Choroid plexus epithelial cell (primary cell): Measurements from ENCODE around the gene RPP14.

Experiments used
- DNase-seq: peaks from one replicate; pipeline ENCODE4 v3.0.0-alpha.2; 2010; ENCODE audit warnings: low read depth
- H3K4me3 ChIP-seq: 2 replicates; pipeline ENCODE4 v1.5.1; 2011; ENCODE audit warnings: low read depth, mild to moderate bottlenecking, control low read depth, low read length, moderate library complexity
- TF ChIP-seq, protein P1 (sequence below): conservative IDR thresholded peaks from 2 replicates; pipeline ENCODE4 v1.5.1; 2011; ENCODE audit warnings: low read depth, mild to moderate bottlenecking, control low read depth, inconsistent platforms, low read length, moderate library complexity

RPP14 gene

DNA sequence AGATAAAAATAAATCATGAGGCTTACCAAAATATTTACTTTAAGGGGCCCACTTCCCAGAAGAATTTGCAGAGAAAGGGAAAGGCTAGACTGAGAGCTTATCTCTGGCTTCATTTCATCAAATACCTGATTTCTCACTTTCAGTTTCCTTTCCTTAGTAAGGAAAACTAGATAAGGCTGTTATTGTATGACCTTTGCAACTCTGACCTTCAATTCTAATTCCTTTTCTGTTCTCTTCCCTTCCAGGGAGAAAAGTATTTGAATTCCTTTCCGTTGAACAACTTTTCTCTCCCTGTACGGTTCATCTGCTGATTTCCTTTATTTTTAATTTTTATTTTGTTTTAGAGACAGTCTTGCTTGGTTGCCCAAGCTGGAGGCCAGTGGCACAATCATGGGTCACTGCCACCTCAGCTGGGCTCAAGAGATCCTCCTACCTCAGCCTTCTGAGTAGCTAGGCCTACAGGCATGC is 19.5 kb downstream of the RPP14 start:
- TF ChIP-seq, protein P1, sequence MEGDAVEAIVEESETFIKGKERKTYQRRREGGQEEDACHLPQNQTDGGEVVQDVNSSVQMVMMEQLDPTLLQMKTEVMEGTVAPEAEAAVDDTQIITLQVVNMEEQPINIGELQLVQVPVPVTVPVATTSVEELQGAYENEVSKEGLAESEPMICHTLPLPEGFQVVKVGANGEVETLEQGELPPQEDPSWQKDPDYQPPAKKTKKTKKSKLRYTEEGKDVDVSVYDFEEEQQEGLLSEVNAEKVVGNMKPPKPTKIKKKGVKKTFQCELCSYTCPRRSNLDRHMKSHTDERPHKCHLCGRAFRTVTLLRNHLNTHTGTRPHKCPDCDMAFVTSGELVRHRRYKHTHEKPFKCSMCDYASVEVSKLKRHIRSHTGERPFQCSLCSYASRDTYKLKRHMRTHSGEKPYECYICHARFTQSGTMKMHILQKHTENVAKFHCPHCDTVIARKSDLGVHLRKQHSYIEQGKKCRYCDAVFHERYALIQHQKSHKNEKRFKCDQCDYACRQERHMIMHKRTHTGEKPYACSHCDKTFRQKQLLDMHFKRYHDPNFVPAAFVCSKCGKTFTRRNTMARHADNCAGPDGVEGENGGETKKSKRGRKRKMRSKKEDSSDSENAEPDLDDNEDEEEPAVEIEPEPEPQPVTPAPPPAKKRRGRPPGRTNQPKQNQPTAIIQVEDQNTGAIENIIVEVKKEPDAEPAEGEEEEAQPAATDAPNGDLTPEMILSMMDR = no peak
- no peak overlapping the region for H3K4me3 ChIP-seq
- DNase-seq = peak; percentile 55

- TF ChIP-seq, protein P1 = no peak
- H3K4me3 ChIP-seq = no peak overlapping the region
- no peak for DNase-seq
Observed at GRCh38 chr3:58326267-58326900, 20.3 kb downstream of the RPP14 start.

- DNase-seq = no peak
- TF ChIP-seq, protein P1 = no peak
- H3K4me3 ChIP-seq = no peak overlapping the region
Observed at GRCh38 chr3:58329150-58329921, 23.3 kb downstream of the RPP14 start.

DNA sequence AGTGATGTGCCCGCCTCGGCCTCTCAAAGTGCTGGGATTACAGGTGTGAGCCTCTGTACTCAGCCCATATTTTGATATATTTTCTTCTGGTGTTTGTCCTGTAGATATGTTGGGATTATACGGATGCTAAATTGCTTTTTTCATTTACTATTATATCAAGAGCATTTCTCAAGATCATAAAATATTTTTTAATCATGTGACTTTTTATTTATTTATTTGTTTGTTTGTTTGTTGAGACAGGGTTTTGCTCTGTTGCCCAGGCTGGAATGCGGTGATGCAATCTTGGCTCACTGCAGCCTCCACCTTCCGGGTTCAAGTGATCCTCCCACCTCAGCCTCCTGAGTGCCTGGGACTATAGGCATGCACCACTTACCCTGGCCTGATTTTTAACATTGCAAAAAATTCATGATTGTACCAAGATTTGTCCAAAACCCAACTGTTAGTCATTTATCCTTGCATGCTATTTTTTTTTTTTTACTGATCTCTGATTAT is 23.9 kb downstream of the RPP14 start:
- TF ChIP-seq, protein P1 = no peak
- DNase-seq = no peak
- no peak overlapping the region for H3K4me3 ChIP-seq

DNA sequence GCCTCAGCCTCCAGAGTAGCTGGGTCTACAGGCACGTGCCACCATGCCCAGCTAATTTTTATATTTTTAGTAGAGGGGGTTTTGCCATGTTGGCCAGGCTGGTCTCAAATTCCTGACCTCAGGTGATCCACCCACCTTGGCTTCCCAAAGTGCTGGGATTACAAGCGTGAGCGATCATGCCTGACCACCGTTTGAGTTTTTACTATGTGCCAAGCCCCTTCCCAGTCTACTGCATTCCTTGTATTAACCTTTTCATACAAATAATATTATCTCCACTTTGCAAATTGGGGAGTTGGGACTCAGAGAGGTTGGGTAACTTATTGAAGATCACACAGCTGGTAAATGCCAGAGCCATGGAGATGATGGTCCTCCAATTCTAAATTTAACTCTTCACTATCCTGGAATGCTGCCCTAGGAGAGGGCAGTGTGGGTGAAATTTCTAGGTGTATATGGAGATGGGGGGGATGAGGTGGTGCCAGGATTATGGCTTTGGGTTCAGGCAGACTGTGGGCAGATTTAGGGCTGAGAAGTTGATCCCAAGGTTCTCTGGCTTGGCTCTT is 25.6 kb downstream of the RPP14 start:
- TF ChIP-seq, protein P1 = no peak
- no peak overlapping the region for H3K4me3 ChIP-seq
- no peak for DNase-seq

GRCh38 chr3:58332575-58333188 is 26.6 kb downstream of the RPP14 start, which contains the start of gene PXK:
Gene PXK (plus strand): TSS chr3:58332892. CDS start chr3:58332989, 97 bp downstream.
- TF ChIP-seq, protein P1 = no peak
- peak within 1 kb of the TSS; percentile 79 for H3K4me3 ChIP-seq
- DNase-seq = peak; percentile 80
